Suprapubic skin (tissue), 4 donors: ENCODE results near the gene EHMT2.

ENCODE experiments used
- CTCF ChIP-seq, 2 donors: fragments of 200-600 bp in 1 of 2; fragments of 450-650 bp in 1 of 2; sonication (generic) in 1 of 2; IDR thresholded peaks; one replicate each; pipeline ENCODE4 v1.5.1; 2016 to 2019; ENCODE audit warnings: antibody characterized with exemption in 2 of 2, mild to moderate bottlenecking in 1 of 2, moderate library complexity in 1 of 2
- POLR2A ChIP-seq, 2 donors: fragments of 450-650 bp; IDR thresholded peaks; one replicate each; pipeline ENCODE4 v1.6.1; 2017; ENCODE audit warnings: antibody characterized with exemption in 2 of 2, mild to moderate bottlenecking in 2 of 2, moderate library complexity in 2 of 2
- POLR2AphosphoS5 ChIP-seq, 3 donors: sonication (generic); formaldehyde crosslinking; IDR thresholded peaks; one replicate each; pipeline ENCODE4 v1.6.1; 2017; ENCODE audit warnings: antibody characterized with exemption in 3 of 3

GRCh38 chr6:31886541-31886991, 10.9 kb downstream of the EHMT2 start:
- TF ChIP-seq CTCF (IDR thresholded peaks at IDR 0.05), result no peak
- TF ChIP-seq POLR2AphosphoS5 (IDR thresholded peaks at IDR 0.05), result no peak
- TF ChIP-seq POLR2A (IDR thresholded peaks at IDR 0.05), result no peak
